Endothelial cell of umbilical vein (primary cell): ENCODE results near the gene TBC1D4. TPM values are rescaled to one million over a fixed set of nuclear protein-coding genes. Genes with fewer than 3 reads are reported as not detected.

Experiments used
- BruUV-seq: library from RNA; stranded (reverse); fragments of 400-500 nt; replicated peaks from 2 replicates; lab custom pipeline; 2021; lab: Mats Ljungman, UMichigan
- CTCF ChIA-PET: fragments of 300-600, 350-600 bp; sonication (Branson Sonifier 250); formaldehyde crosslinking; loops from one replicate; lab custom pipeline; 2021; ENCODE audit warnings: antibody characterized with exemption, inconsistent platforms; lab: Charles Lee
- POLR2A ChIA-PET: fragments of 300-600, 350-600 bp; sonication (Branson Sonifier 250); formaldehyde crosslinking; loops from one replicate; lab custom pipeline; 2021; ENCODE audit warnings: antibody characterized with exemption, inconsistent platforms; lab: Charles Lee
- DNase-seq: peaks from one replicate; pipeline ENCODE4 v3.0.0-alpha.2; 2011; ENCODE audit warnings: low read depth, low spot score
- FAIRE-seq: peaks from 2 replicates; lab custom pipeline; 2011; peaks lifted over from hg19 to GRCh38; lab: Jason Lieb, UNC
- H2AFZ ChIP-seq: 2 replicates; pipeline ENCODE4 v1.6.0; 2012; ENCODE audit warnings: low read depth, low read length, control low read depth, inconsistent platforms
- H3K27ac ChIP-seq: 2 replicates; pipeline ENCODE4 v1.5.1; 2011; ENCODE audit warnings: low read depth, mild to moderate bottlenecking, control low read depth, low read length, moderate library complexity; ENCODE audit not compliant: insufficient read depth
- H3K27me3 ChIP-seq, 2 experiments: 2 replicates each; pipeline versions ENCODE4 v1.6.0 to v1.6.1; 2011; ENCODE audit warnings: low read length in 2 of 2, mixed read lengths in 1 of 2; ENCODE audit not compliant: control insufficient read depth in 2 of 2, insufficient read depth in 2 of 2
- H3K36me3 ChIP-seq, 2 experiments: 2 replicates in 1 of 2; 3 replicates in 1 of 2; pipeline ENCODE4 v1.5.1; 2011; ENCODE audit warnings: low read length in 2 of 2, mild to moderate bottlenecking in 1 of 2, moderate library complexity in 1 of 2; ENCODE audit not compliant: control insufficient read depth in 2 of 2, insufficient read depth in 2 of 2; ENCODE audit errors: extremely low read depth in 1 of 2
- H3K4me1 ChIP-seq: 3 replicates; pipeline ENCODE4 v1.5.1; 2011; ENCODE audit warnings: mild to moderate bottlenecking, low read length; ENCODE audit not compliant: control insufficient read depth, insufficient read depth; ENCODE audit errors: extremely low read depth
- H3K4me2 ChIP-seq: 2 replicates; pipeline ENCODE4 v1.6.1; 2011; ENCODE audit warnings: low read length, control low read depth, mixed read lengths; ENCODE audit not compliant: insufficient read depth
- H3K4me3 ChIP-seq, 3 experiments: fragments of 200-600 bp in 1 of 3; sonication (generic), shearing (Covaris generic) in 1 of 3; replicated peaks in 1 of 3; 2 replicates each; pipeline ENCODE4 v1.5.1; 2011 to 2016; ENCODE audit warnings: control low read depth in 3 of 3, low read length in 3 of 3, mild to moderate bottlenecking in 2 of 3, inconsistent platforms in 1 of 3, low read depth in 1 of 3, moderate library complexity in 1 of 3; ENCODE audit not compliant: insufficient read depth in 1 of 3
- H3K79me2 ChIP-seq: 2 replicates; pipeline ENCODE4 v1.6.0; 2012; ENCODE audit warnings: low read length, inconsistent platforms; ENCODE audit not compliant: control insufficient read depth, insufficient read depth
- H3K9ac ChIP-seq: replicated peaks from 2 replicates; pipeline ENCODE3; 2011; ENCODE audit warnings: low read length, control low read depth; ENCODE audit not compliant: insufficient read depth; ENCODE audit errors: extremely low read depth
- H3K9me1 ChIP-seq: replicated peaks from 3 replicates; pipeline ENCODE4 v1.6.0; 2011; ENCODE audit warnings: mild to moderate bottlenecking, low read length; ENCODE audit not compliant: control insufficient read depth, insufficient read depth; ENCODE audit errors: extremely low read depth
- H3K9me3 ChIP-seq: replicated peaks from 2 replicates; pipeline ENCODE4 v1.5.1; 2012; ENCODE audit warnings: low read length, inconsistent platforms; ENCODE audit not compliant: control insufficient read depth, insufficient read depth
- H4K20me1 ChIP-seq: replicated peaks from 2 replicates; pipeline ENCODE3; 2011; ENCODE audit warnings: mild to moderate bottlenecking, low read length; ENCODE audit not compliant: control insufficient read depth, insufficient read depth; ENCODE audit errors: extremely low read depth
- CTCF ChIP-seq, 2 donors: IDR thresholded peaks; 1 replicate in 1 of 2; 2 replicates in 1 of 2; pipeline ENCODE4 v1.5.1; 2011; ENCODE audit warnings: low read length in 2 of 2, mild to moderate bottlenecking in 2 of 2, moderate library complexity in 2 of 2, control low read depth in 1 of 2, inconsistent platforms in 1 of 2, low read depth in 1 of 2; ENCODE audit not compliant: insufficient read depth in 1 of 2; ENCODE audit errors: extremely low read depth in 1 of 2
- EZH2 ChIP-seq: IDR thresholded peaks from 2 replicates; pipeline ENCODE4 v1.6.1; 2012; ENCODE audit warnings: borderline replicate concordance, low read depth, mild to moderate bottlenecking, moderate library complexity, low read length, inconsistent platforms; ENCODE audit not compliant: severe bottlenecking
- FOS ChIP-seq: IDR thresholded peaks from 2 replicates; pipeline ENCODE4 v1.6.1; 2011; ENCODE audit warnings: mild to moderate bottlenecking, low read length, moderate library complexity, borderline replicate concordance; ENCODE audit not compliant: insufficient read depth
- GATA2 ChIP-seq: IDR thresholded peaks from 2 replicates; pipeline ENCODE4 v1.7.0; 2011; ENCODE audit warnings: low read depth, mild to moderate bottlenecking, moderate library complexity, mixed read lengths, low read length; ENCODE audit not compliant: insufficient read length, insufficient read depth
- JUN ChIP-seq: IDR thresholded peaks from 2 replicates; pipeline ENCODE4 v1.6.1; 2011; ENCODE audit warnings: borderline replicate concordance, low read depth; ENCODE audit not compliant: insufficient read length, insufficient read depth
- MAX ChIP-seq: IDR thresholded peaks from 2 replicates; pipeline ENCODE4 v1.6.1; 2011; ENCODE audit not compliant: insufficient read depth, insufficient read length
- MYC ChIP-seq: IDR thresholded peaks from one replicate; pipeline ENCODE4 v1.6.1; 2011; ENCODE audit warnings: mild to moderate bottlenecking, low read depth, low read length
- POLR2A ChIP-seq: IDR thresholded peaks from 2 replicates; pipeline ENCODE4 v1.6.1; 2012; ENCODE audit warnings: low read depth, mild to moderate bottlenecking, control low read depth, low read length
- POLR2AphosphoS5 ChIP-seq: IDR thresholded peaks from 2 replicates; pipeline ENCODE4 v1.6.1; 2012; ENCODE audit warnings: low read depth, mild to moderate bottlenecking, control low read depth, low read length, moderate library complexity; ENCODE audit not compliant: insufficient read depth
- dilution Hi-C: fragments of 300-500 bp; cut with MboI; formaldehyde crosslinking; loops from one replicate; pipeline ENCODE4 v1.15.0; 2019; ENCODE audit warnings: low sequenced_read_pairs; ENCODE audit not compliant: extremely low pct_ligation_motif_present
- intact Hi-C: fragments of 100-400 bp; cut with micrococcal nuclease; formaldehyde crosslinking; loops from one replicate; pipeline ENCODE4 v1.10.0; 2022
- polyA plus RNA-seq, 4 experiments: library from polyadenylated mRNA; depleted of rRNA in 3 of 4; stranded (reverse) in 3 of 4; unstranded in 1 of 4; fragments of >200 nt; gene quantifications; 2 replicates each; pipeline versions ENCODE4 v1.2.1 to v1.2.3, GENCODE V29; 2011 to 2012; ENCODE audit warnings: missing spikeins in 1 of 4
- total RNA-seq: library from RNA; stranded (reverse); gene quantifications from 2 replicates; pipeline ENCODE4 v1.2.3, GENCODE V29; 2021

Gene TBC1D4
- total and polyA plus RNA-seq, 2 donors (not counting 3 experiments of a cell fraction or from before 2014, with no cell fraction given) = 58.3 to 81.0 TPM

- Histone ChIP-seq H4K20me1 (no peaks in the 10 kb centered on the region), H3K4me1 (no peaks in the 10 kb centered on the region), H3K79me2 (peaks cover 3% of the 10 kb centered on the region), H3K36me3 (no peaks in the 10 kb centered on the region), H3K9me3 (no peaks in the 10 kb centered on the region), H3K27me3 (no peaks in the 10 kb centered on the region), H3K27ac (no peak overlapping the region), H3K9me1 (no peaks in the 10 kb centered on the region), H3K9ac (no peak overlapping the region), H3K4me2 (no peak overlapping the region), H2AFZ (no peak overlapping the region), H3K4me3 (no peak overlapping the region)
- BruUV-seq = no TSS peak
- intact Hi-C loops (no loop called here), dilution Hi-C loops (no loop called here)
- ChIA-PET CTCF (interaction anchor here (3.5 kb wide), 1 partner anchor 13 kb away, joined by 13 read pairs; the partner anchor contains the start of gene TBC1D4), POLR2A (no interaction called here)
- no peak for TF ChIP-seq CTCF (IDR thresholded peaks at IDR 0.05; ENCODE audit: extremely low read depth in 1 of 2, insufficient read depth in 1 of 2, low read depth in 1 of 2, low read length in 2 of 2)
- no peak for TF ChIP-seq POLR2AphosphoS5
- DNase-seq = no peak
- FAIRE-seq = no peak
These were observed 12.9 kb downstream of the TBC1D4 start for GRCh38 chr13:75469047-75469446.

GRCh38 chr13:75468602-75469001 is 13.4 kb downstream of the TBC1D4 start:
- POLR2A ChIA-PET = no interaction called here

More at GRCh38 chr13:75468602-75469001, 13.4 kb downstream of the TBC1D4 start:
- FAIRE-seq (no peak), DNase-seq (no peak)
- no peaks in the 10 kb centered on the region for H3K9me1 ChIP-seq
- H2AFZ ChIP-seq = no peak overlapping the region
- CTCF ChIA-PET = interaction anchor here (1.2 to 3.5 kb wide), 2 partner anchors 9 to 14 kb away, joined by 7 to 13 read pairs; partner anchors contain the start of gene TBC1D4
- H3K27ac ChIP-seq = no peak overlapping the region
- H3K4me1 ChIP-seq = no peaks in the 10 kb centered on the region
- H3K4me2 ChIP-seq = no peak overlapping the region
- no TSS peak for BruUV-seq
- TF ChIP-seq POLR2A = no peak
- TF ChIP-seq FOS = no peak
- no peak for TF ChIP-seq CTCF (IDR thresholded peaks at IDR 0.05; ENCODE audit: extremely low read depth in 1 of 2, insufficient read depth in 1 of 2, low read depth in 1 of 2, low read length in 2 of 2)
- no peak for TF ChIP-seq MAX
- TF ChIP-seq MYC = no peak
- TF ChIP-seq POLR2AphosphoS5 = no peak
- no peak for TF ChIP-seq GATA2
- no peak for TF ChIP-seq JUN
- no peak for TF ChIP-seq EZH2
- intact Hi-C loops (no loop called here), dilution Hi-C loops (no loop called here)
- H4K20me1 ChIP-seq = no peaks in the 10 kb centered on the region
- H3K9ac ChIP-seq = no peak overlapping the region
- no peaks in the 10 kb centered on the region for H3K9me3 ChIP-seq
- H3K79me2 ChIP-seq = peaks cover 3% of the 10 kb centered on the region
- H3K4me3 ChIP-seq = no peak overlapping the region
- no peaks in the 10 kb centered on the region for H3K27me3 ChIP-seq
- no peaks in the 10 kb centered on the region for H3K36me3 ChIP-seq
